H9 (cell line): Measurements from ENCODE around the gene PIGB. TPM values are rescaled to one million over a fixed set of nuclear protein-coding genes. Genes with fewer than 3 reads are reported as not detected.

Source experiments
- DNase-seq: peaks from one replicate; pipeline ENCODE4 v3.0.0-alpha.2; 2017
- H2AFZ ChIP-seq: one replicate; pipeline ENCODE4 v1.6.1; 2013; ENCODE audit warnings: mild to moderate bottlenecking, low read length, control low read depth, moderate library complexity
- H2AK5ac ChIP-seq: 2 replicates; pipeline ENCODE4 v1.6.1; 2013; ENCODE audit warnings: low read length, control low read depth, mixed read lengths; ENCODE audit not compliant: insufficient read length
- H2BK120ac ChIP-seq: one replicate; pipeline ENCODE4 v1.6.1; 2013; ENCODE audit warnings: low read depth, mild to moderate bottlenecking, low read length, control low read depth, inconsistent platforms; ENCODE audit not compliant: poor library complexity, severe bottlenecking
- H2BK12ac ChIP-seq: 2 replicates; pipeline ENCODE4 v1.6.1; 2013; ENCODE audit warnings: low read length, control low read depth, mixed read lengths, low read depth; ENCODE audit not compliant: insufficient read length
- H2BK15ac ChIP-seq: 2 replicates; pipeline ENCODE4 v1.6.1; 2013; ENCODE audit warnings: low read depth, low read length, control low read depth
- H2BK20ac ChIP-seq: one replicate; pipeline ENCODE4 v1.6.1; 2013; ENCODE audit warnings: low read depth, mild to moderate bottlenecking, low read length, control low read depth, inconsistent platforms; ENCODE audit not compliant: poor library complexity, severe bottlenecking
- H2BK5ac ChIP-seq: 2 replicates; pipeline ENCODE4 v1.6.1; 2013; ENCODE audit warnings: low read length, control low read depth, mixed read lengths; ENCODE audit not compliant: insufficient read length
- H3K14ac ChIP-seq: 2 replicates; pipeline ENCODE4 v1.6.1; 2013; ENCODE audit warnings: low read length, control low read depth; ENCODE audit not compliant: insufficient read depth
- H3K18ac ChIP-seq: 2 replicates; pipeline ENCODE4 v1.6.1; 2013; ENCODE audit warnings: low read depth, mild to moderate bottlenecking, mixed read lengths, low read length, control low read depth; ENCODE audit not compliant: insufficient read length
- H3K23ac ChIP-seq: 2 replicates; pipeline ENCODE4 v1.6.1; 2013; ENCODE audit warnings: low read length, control low read depth, mixed read lengths, low read depth; ENCODE audit not compliant: insufficient read length
- H3K23me2 ChIP-seq: 2 replicates; pipeline ENCODE4 v1.6.1; 2013; ENCODE audit warnings: low read depth, mild to moderate bottlenecking, mixed read lengths, low read length, control low read depth; ENCODE audit not compliant: insufficient read length, poor library complexity, severe bottlenecking
- H3K27ac ChIP-seq: 2 replicates; pipeline ENCODE4 v1.5.1; 2013; ENCODE audit warnings: low read length, control low read depth, mixed read lengths, low read depth; ENCODE audit not compliant: insufficient read length
- H3K27me3 ChIP-seq: 2 replicates; pipeline ENCODE4 v1.6.1; 2013; ENCODE audit warnings: low read length, control low read depth, inconsistent platforms; ENCODE audit not compliant: insufficient read depth
- H3K4ac ChIP-seq: 2 replicates; pipeline ENCODE4 v1.6.1; 2013; ENCODE audit warnings: low read depth, mild to moderate bottlenecking, control low read depth, inconsistent platforms, low read length, moderate library complexity
- H3K4me1 ChIP-seq: 2 replicates; pipeline ENCODE4 v1.6.1; 2013; ENCODE audit warnings: low read length, control low read depth, inconsistent platforms; ENCODE audit not compliant: insufficient read depth
- H3K4me2 ChIP-seq: 2 replicates; pipeline ENCODE4 v1.6.1; 2013; ENCODE audit warnings: low read length, control low read depth, mixed read lengths; ENCODE audit not compliant: insufficient read length, insufficient read depth
- H3K56ac ChIP-seq: 2 replicates; pipeline ENCODE4 v1.6.1; 2013; ENCODE audit warnings: low read depth, mild to moderate bottlenecking, mixed read lengths, low read length, control low read depth; ENCODE audit not compliant: insufficient read length
- H3K79me1 ChIP-seq: 2 replicates; pipeline ENCODE4 v1.6.1; 2013; ENCODE audit warnings: low read depth, mild to moderate bottlenecking, moderate library complexity, low read length, control low read depth, inconsistent platforms; ENCODE audit not compliant: insufficient read depth, poor library complexity, severe bottlenecking
- H3K79me2 ChIP-seq: 2 replicates; pipeline ENCODE4 v1.6.1; 2013; ENCODE audit warnings: low read length, control low read depth, inconsistent platforms; ENCODE audit not compliant: insufficient read depth
- H3K9ac ChIP-seq: 2 replicates; pipeline ENCODE4 v1.6.1; 2013; ENCODE audit warnings: low read length, control low read depth, mixed read lengths; ENCODE audit not compliant: insufficient read length; ENCODE audit errors: extremely low read depth
- H3K9me3 ChIP-seq: one replicate; pipeline ENCODE4 v1.6.1; 2013; ENCODE audit warnings: low read depth, low read length, inconsistent platforms; ENCODE audit not compliant: control insufficient read depth
- H3T11ph ChIP-seq: one replicate; pipeline ENCODE4 v1.6.1; 2013; ENCODE audit warnings: mild to moderate bottlenecking, low read length, control low read depth, inconsistent platforms
- H4K20me1 ChIP-seq: one replicate; pipeline ENCODE4 v1.6.1; 2013; ENCODE audit not compliant: control insufficient read depth, insufficient read length, insufficient read depth
- H4K5ac ChIP-seq: 2 replicates; pipeline ENCODE4 v1.6.1; 2013; ENCODE audit warnings: low read depth, mild to moderate bottlenecking, mixed read lengths, low read length, control low read depth; ENCODE audit not compliant: insufficient read length
- H4K8ac ChIP-seq: replicated peaks from 2 replicates; pipeline ENCODE4 v1.6.1; 2013; ENCODE audit warnings: low read length, control low read depth, mixed read lengths, low read depth; ENCODE audit not compliant: insufficient read length
- H4K91ac ChIP-seq: 2 replicates; pipeline ENCODE4 v1.6.1; 2013; ENCODE audit warnings: low read depth, mild to moderate bottlenecking, moderate library complexity, mixed read lengths, low read length, control low read depth; ENCODE audit not compliant: insufficient read length
- H3K27ac Mint-ChIP-seq, 3 experiments: 2 replicates in 2 of 3; 3 replicates in 1 of 3; pipeline ENCODE4 v1.8.0; 2020 to 2021; ENCODE audit warnings: mixed read lengths in 3 of 3, mild to moderate bottlenecking in 1 of 3, moderate library complexity in 1 of 3
- H3K27me3 Mint-ChIP-seq: 2 replicates; pipeline ENCODE4 v1.8.0; 2021; ENCODE audit warnings: low read depth, mild to moderate bottlenecking, moderate library complexity, mixed read lengths
- H3K36me3 Mint-ChIP-seq, 3 experiments: 2 replicates in 2 of 3; 3 replicates in 1 of 3; pipeline ENCODE4 v1.8.0; 2020 to 2021; ENCODE audit warnings: low read depth in 3 of 3, mixed read lengths in 3 of 3; ENCODE audit not compliant: insufficient read depth in 1 of 3
- H3K4me1 Mint-ChIP-seq, 2 experiments: 2 replicates each; pipeline ENCODE4 v1.8.0; 2020; ENCODE audit warnings: mixed read lengths in 2 of 2
- H3K4me3 Mint-ChIP-seq, 2 experiments: 2 replicates in 1 of 2; 3 replicates in 1 of 2; pipeline ENCODE4 v1.8.0; 2020 to 2021; ENCODE audit warnings: mild to moderate bottlenecking in 2 of 2, mixed read lengths in 2 of 2, moderate library complexity in 1 of 2
- H3K9me3 Mint-ChIP-seq, 2 experiments: 2 replicates in 1 of 2; 3 replicates in 1 of 2; pipeline ENCODE4 v1.8.0; 2020; ENCODE audit warnings: mild to moderate bottlenecking in 2 of 2, mixed read lengths in 2 of 2, moderate library complexity in 1 of 2
- WGBS: extraction: QIAGEN DNeasy Blood & Tissue Kit; methylation state at CpG from one replicate; pipeline ENCODE4 v1.1.7; 2013; ENCODE audit warnings: missing lambda C conversion rate, low lambda C conversion rate, mixed read lengths; ENCODE audit not compliant: insufficient read length; ENCODE audit errors: extremely low coverage; 5-methylcytosine and 5-hydroxymethylcytosine counted together
- total RNA-seq: library from RNA; stranded (reverse); gene quantifications from 2 replicates; pipeline ENCODE4 v1.2.1, GENCODE V29; 2021
- TF ChIP-seq, protein P1 (sequence below): fragments of 200-600 bp; sonication (generic); conservative IDR thresholded peaks from 3 replicates; pipeline ENCODE4 v1.8.0; 2021; ENCODE audit warnings: antibody characterized with exemption, mild to moderate bottlenecking

Gene PIGB
- total RNA-seq, 1 experiment from 2014 or later: 6.7 TPM

DNA sequence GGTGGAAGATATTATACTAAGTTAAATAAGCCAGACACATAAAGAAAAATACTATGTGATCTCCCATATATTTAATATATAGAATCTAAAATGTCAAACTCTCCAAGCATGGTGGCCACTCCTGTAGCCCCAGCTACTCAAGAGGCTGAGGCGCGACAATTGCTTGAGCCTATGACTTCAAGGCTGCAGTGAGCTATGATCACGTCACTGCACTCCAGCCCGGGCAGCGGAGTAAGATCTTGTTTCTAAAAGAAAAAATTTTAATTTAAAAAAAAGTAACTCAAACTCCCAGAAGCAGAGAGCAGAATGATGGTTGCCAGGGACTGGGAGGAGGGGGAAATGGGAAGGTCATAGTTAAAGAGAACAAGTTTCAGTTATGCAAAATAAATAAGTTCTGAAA lies 42.7 kb upstream of the PIGB start:
- Histone ChIP-seq H2AK5ac (no peak overlapping the region), H3K9ac (no peak overlapping the region), H3K27ac (no peak overlapping the region), H3K4ac (no peak overlapping the region), H3K4me2 (no peak overlapping the region), H2BK15ac (no peak overlapping the region), H4K8ac (no peak overlapping the region), H2BK20ac (no peak overlapping the region), H2BK12ac (no peak overlapping the region), H3K23ac (no peak overlapping the region), H3K79me2 (no peaks in the 10 kb centered on the region), H2BK120ac (no peak overlapping the region), H3K9me3 (no peaks in the 10 kb centered on the region), H3K79me1 (no peaks in the 10 kb centered on the region), H2BK5ac (no peak overlapping the region), H3K56ac (no peak overlapping the region), H3K23me2 (no peaks in the 10 kb centered on the region), H4K91ac (no peak overlapping the region), H3K27me3 (no peaks in the 10 kb centered on the region), H3T11ph (no peak overlapping the region), H3K4me1 (no peaks in the 10 kb centered on the region), H4K20me1 (no peaks in the 10 kb centered on the region), H4K5ac (no peak overlapping the region), H2AFZ (no peak overlapping the region), H3K14ac (no peak overlapping the region), H3K18ac (no peak overlapping the region)
- no CpG with 5 or more reads among the region's 5 CpGs for WGBS
- Mint-ChIP-seq H3K27ac (no peak overlapping the region), H3K4me1 (0 out of 4 replicates have a peak, but pooled peaks cover 0 to 4% of the 10 kb centered on the region in 2 experiments), H3K4me3 (no peak overlapping the region), H3K9me3 (no peaks in the 10 kb centered on the region), H3K36me3 (no peaks in the 10 kb centered on the region; a peak in 1 of 7 replicates), H3K27me3 (no peaks in the 10 kb centered on the region)
- TF ChIP-seq, protein P1, sequence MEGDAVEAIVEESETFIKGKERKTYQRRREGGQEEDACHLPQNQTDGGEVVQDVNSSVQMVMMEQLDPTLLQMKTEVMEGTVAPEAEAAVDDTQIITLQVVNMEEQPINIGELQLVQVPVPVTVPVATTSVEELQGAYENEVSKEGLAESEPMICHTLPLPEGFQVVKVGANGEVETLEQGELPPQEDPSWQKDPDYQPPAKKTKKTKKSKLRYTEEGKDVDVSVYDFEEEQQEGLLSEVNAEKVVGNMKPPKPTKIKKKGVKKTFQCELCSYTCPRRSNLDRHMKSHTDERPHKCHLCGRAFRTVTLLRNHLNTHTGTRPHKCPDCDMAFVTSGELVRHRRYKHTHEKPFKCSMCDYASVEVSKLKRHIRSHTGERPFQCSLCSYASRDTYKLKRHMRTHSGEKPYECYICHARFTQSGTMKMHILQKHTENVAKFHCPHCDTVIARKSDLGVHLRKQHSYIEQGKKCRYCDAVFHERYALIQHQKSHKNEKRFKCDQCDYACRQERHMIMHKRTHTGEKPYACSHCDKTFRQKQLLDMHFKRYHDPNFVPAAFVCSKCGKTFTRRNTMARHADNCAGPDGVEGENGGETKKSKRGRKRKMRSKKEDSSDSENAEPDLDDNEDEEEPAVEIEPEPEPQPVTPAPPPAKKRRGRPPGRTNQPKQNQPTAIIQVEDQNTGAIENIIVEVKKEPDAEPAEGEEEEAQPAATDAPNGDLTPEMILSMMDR: no peak
- no peak for DNase-seq
